ENCODE measurements around the gene MATN4.

DNA sequence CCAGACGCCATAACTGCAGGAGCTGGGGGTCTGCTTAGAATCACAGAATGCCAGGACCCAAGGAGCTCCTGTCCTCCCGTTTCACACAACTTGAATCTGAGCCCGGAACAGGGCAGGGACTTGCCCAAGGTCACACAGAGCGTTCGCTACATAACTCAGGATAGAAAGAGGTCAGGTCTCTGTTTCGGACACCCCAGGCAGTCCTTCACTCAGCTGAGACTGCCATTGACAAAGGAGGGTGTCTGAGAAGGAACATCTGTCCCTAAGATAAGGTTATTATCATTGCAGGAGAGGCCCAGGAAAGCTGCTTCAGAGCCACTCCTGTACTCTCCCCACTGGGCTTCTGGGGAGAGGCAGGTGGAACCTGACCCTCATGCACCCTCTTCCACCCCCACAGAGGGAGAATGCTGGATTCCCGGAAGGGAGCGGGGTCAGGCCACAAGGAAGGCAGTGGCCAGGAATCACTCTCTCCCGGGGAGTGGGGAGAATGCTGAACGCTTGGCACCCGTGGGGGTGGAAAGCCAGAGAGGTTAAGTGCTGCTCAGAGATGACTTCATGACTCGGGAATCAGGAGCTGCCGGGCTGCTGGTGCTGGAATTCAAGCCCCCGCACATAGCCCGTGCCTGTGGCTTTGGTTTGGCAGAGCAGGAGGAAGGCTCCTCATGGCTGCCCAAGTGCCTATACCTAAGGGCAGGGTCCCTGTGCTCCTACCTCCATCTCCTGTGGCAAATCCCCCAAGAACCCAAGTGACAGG lies 29.4 kb upstream of the MATN4 start:
- TF ChIP-seq, protein P1, sequence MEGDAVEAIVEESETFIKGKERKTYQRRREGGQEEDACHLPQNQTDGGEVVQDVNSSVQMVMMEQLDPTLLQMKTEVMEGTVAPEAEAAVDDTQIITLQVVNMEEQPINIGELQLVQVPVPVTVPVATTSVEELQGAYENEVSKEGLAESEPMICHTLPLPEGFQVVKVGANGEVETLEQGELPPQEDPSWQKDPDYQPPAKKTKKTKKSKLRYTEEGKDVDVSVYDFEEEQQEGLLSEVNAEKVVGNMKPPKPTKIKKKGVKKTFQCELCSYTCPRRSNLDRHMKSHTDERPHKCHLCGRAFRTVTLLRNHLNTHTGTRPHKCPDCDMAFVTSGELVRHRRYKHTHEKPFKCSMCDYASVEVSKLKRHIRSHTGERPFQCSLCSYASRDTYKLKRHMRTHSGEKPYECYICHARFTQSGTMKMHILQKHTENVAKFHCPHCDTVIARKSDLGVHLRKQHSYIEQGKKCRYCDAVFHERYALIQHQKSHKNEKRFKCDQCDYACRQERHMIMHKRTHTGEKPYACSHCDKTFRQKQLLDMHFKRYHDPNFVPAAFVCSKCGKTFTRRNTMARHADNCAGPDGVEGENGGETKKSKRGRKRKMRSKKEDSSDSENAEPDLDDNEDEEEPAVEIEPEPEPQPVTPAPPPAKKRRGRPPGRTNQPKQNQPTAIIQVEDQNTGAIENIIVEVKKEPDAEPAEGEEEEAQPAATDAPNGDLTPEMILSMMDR (conservative IDR thresholded peaks at IDR 0.05) = no peak
- no peak for TF ChIP-seq ZFX (IDR thresholded peaks at IDR 0.05)

Measured in C4-2B (cell line).